Measurements from ENCODE around the gene ARHGEF11.
"Not testable (repeated sequence)": the region's sequence is repeated elsewhere in the genome, so short reads cannot be mapped to it uniquely, and the experiment has no call there.

ARHGEF11 gene

GRCh38 chr1:157045250-157046218 is at the start of gene ARHGEF11:
Gene ARHGEF11, minus strand, starts transcription at chr1:157045742. Its CDS starts 1,412 bp downstream, at chr1:157044330.
- DNase-seq (ENCODE audit: low read depth): peak; percentile 61
- H3K4me3 ChIP-seq (ENCODE audit: low read depth, low read length): peak within 1 kb of the TSS; percentile 76

GRCh38 chr1:157095091-157095490 is 49.5 kb upstream of the ARHGEF11 start:
- no peak for DNase-seq (ENCODE audit: low read depth)
- no peak overlapping the region for H3K4me3 ChIP-seq (ENCODE audit: low read depth, low read length)

- DNase-seq (ENCODE audit: low read depth): no peak
- H3K4me3 ChIP-seq (ENCODE audit: low read depth, low read length): no peak overlapping the region
Observed at GRCh38 chr1:157092831-157093230, 47.3 kb upstream of the ARHGEF11 start.

GRCh38 chr1:157091668-157092273 is 46.2 kb upstream of the ARHGEF11 start:
- no peak overlapping the region for H3K4me3 ChIP-seq (ENCODE audit: low read depth, low read length)
- DNase-seq (ENCODE audit: low read depth): no peak

- H3K4me3 ChIP-seq (ENCODE audit: low read depth, low read length): no peak overlapping the region
- no peak for DNase-seq (ENCODE audit: low read depth)
Observed at GRCh38 chr1:157091186-157091585, 45.6 kb upstream of the ARHGEF11 start.

- H3K4me3 ChIP-seq (ENCODE audit: low read depth, low read length): no peak overlapping the region
- DNase-seq (ENCODE audit: low read depth): no peak
Observed at GRCh38 chr1:157090771-157091170, 45.2 kb upstream of the ARHGEF11 start.

GRCh38 chr1:157090196-157090647 is 44.7 kb upstream of the ARHGEF11 start:
- peak; percentile 65 for DNase-seq (ENCODE audit: low read depth)
- no peak overlapping the region for H3K4me3 ChIP-seq (ENCODE audit: low read depth, low read length)

- DNase-seq (ENCODE audit: low read depth): no peak
- no peak overlapping the region for H3K4me3 ChIP-seq (ENCODE audit: low read depth, low read length)
Observed at GRCh38 chr1:157089789-157090188, 44.2 kb upstream of the ARHGEF11 start.

- no peak for DNase-seq (ENCODE audit: low read depth)
- H3K4me3 ChIP-seq (ENCODE audit: low read depth, low read length): no peak overlapping the region
Observed at GRCh38 chr1:157088607-157089006, 43.1 kb upstream of the ARHGEF11 start.

GRCh38 chr1:157087030-157087429 is 41.5 kb upstream of the ARHGEF11 start:
- no peak for DNase-seq (ENCODE audit: low read depth)

GRCh38 chr1:157086299-157086698 is 40.8 kb upstream of the ARHGEF11 start:
- DNase-seq (ENCODE audit: low read depth): no peak
- no peak overlapping the region for H3K4me3 ChIP-seq (ENCODE audit: low read depth, low read length)

More at GRCh38 chr1:157087030-157087429, 41.5 kb upstream of the ARHGEF11 start:
- H3K4me3 ChIP-seq (ENCODE audit: low read depth, low read length): no peak overlapping the region

- no peak overlapping the region for H3K4me3 ChIP-seq (ENCODE audit: low read depth, low read length)
- no peak for DNase-seq (ENCODE audit: low read depth)
Observed at GRCh38 chr1:157085421-157085820, 39.9 kb upstream of the ARHGEF11 start.

- DNase-seq (ENCODE audit: low read depth): no peak
- H3K4me3 ChIP-seq (ENCODE audit: low read depth, low read length): no peak overlapping the region
Observed at GRCh38 chr1:157084720-157085119, 39.2 kb upstream of the ARHGEF11 start.

- H3K4me3 ChIP-seq (ENCODE audit: low read depth, low read length): no peak overlapping the region
- no peak for DNase-seq (ENCODE audit: low read depth)
Observed at GRCh38 chr1:157081707-157082106, 36.2 kb upstream of the ARHGEF11 start.

- DNase-seq (ENCODE audit: low read depth): no peak
- H3K4me3 ChIP-seq (ENCODE audit: low read depth, low read length): no peak overlapping the region
Observed at GRCh38 chr1:157080714-157081113, 35.2 kb upstream of the ARHGEF11 start.

GRCh38 chr1:157077394-157077793 is 31.9 kb upstream of the ARHGEF11 start:
- DNase-seq (ENCODE audit: low read depth): no peak

GRCh38 chr1:157073944-157074685 is 28.6 kb upstream of the ARHGEF11 start:
- DNase-seq (ENCODE audit: low read depth): no peak

More at GRCh38 chr1:157077394-157077793, 31.9 kb upstream of the ARHGEF11 start:
- H3K4me3 ChIP-seq (ENCODE audit: low read depth, low read length): no peak overlapping the region

GRCh38 chr1:157069601-157070000 is 24.1 kb upstream of the ARHGEF11 start:
- peak; percentile 13 for DNase-seq (ENCODE audit: low read depth)
- no peak overlapping the region for H3K4me3 ChIP-seq (ENCODE audit: low read depth, low read length)

More at GRCh38 chr1:157073944-157074685, 28.6 kb upstream of the ARHGEF11 start:
- H3K4me3 ChIP-seq (ENCODE audit: low read depth, low read length): peak overlapping the region; percentile 18

- not testable (repeated sequence) for DNase-seq (ENCODE audit: low read depth); H3K4me3 ChIP-seq (ENCODE audit: low read depth, low read length)
Observed at GRCh38 chr1:157059241-157059640, 13.7 kb upstream of the ARHGEF11 start.

GRCh38 chr1:157056269-157056668 is 10.7 kb upstream of the ARHGEF11 start:
- DNase-seq (ENCODE audit: low read depth): no peak
- no peak overlapping the region for H3K4me3 ChIP-seq (ENCODE audit: low read depth, low read length)
